LHCN-M2 (cell line): ENCODE results near the gene MAPK10. TPM values are rescaled to one million over a fixed set of nuclear protein-coding genes. Genes with fewer than 3 reads are reported as not detected.
"Not testable (repeated sequence)": the region's sequence is repeated elsewhere in the genome, so short reads cannot be mapped to it uniquely, and the experiment has no call there.

ENCODE experiments used
- DNase-seq: peaks from one replicate; pipeline ENCODE4 v3.0.0-alpha.2; 2012; ENCODE audit warnings: low read depth
- total RNA-seq: library from RNA; depleted of rRNA; stranded (reverse); fragments of >200 nt; gene quantifications from 2 replicates; pipeline ENCODE4 v1.2.3, GENCODE V29; 2014

MAPK10 gene
- total RNA-seq, 1 experiment from 2014 or later = 4.4 TPM

- peak; percentile 25 for DNase-seq
These were observed 389.3 kb downstream of the MAPK10 start for GRCh38 chr4:85970535-85970934.

- DNase-seq = peak; percentile 75
These were observed 390.7 kb downstream of the MAPK10 start for GRCh38 chr4:85968945-85969819.

GRCh38 chr4:85967872-85968271 is 392.0 kb downstream of the MAPK10 start:
- peak; percentile 55 for DNase-seq

- no peak for DNase-seq
These were observed 393.5 kb downstream of the MAPK10 start for GRCh38 chr4:85966373-85966772.

GRCh38 chr4:85965529-85965928 is 394.3 kb downstream of the MAPK10 start:
- no peak for DNase-seq

DNA sequence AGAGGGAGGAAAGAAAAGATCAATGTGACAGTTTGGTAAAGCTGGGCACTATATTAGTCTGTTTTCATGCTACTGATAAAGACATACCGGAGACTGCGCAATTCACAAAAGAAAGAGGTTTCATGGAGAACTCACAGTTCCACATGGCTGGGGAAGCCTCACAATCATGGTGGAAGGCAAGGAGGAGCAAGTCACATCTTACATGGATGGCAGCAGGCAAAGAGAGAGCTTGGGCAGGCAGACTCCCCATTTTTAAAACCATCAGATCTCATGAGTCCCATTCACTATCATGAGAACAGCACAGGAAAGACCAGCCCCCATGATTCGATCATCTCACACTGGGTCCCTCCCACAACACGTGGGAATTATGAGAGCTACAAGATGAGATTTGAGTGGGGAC is 394.8 kb downstream of the MAPK10 start:
- not testable (repeated sequence) for DNase-seq

DNA sequence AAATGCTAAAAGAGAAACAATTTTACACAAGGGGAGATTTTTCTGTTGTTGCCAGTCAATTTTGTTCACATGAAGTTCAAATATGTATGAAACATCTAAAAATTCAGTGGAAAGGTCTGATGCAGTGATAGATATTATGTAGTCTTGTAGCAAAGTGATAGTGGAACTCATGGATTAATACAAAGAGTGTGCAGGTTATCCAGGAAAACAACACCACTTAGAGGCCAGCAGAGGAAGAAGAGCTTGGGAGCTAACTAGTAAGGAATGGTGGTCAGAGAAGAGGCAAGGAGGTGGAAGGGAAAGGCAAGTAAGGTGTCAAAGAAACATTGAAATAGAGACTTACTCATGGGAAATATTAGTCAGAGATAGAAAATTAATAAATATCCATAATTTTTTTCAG is 395.6 kb downstream of the MAPK10 start:
- DNase-seq = peak; percentile 22

GRCh38 chr4:85963231-85963630 is 396.6 kb downstream of the MAPK10 start:
- DNase-seq = no peak

DNA sequence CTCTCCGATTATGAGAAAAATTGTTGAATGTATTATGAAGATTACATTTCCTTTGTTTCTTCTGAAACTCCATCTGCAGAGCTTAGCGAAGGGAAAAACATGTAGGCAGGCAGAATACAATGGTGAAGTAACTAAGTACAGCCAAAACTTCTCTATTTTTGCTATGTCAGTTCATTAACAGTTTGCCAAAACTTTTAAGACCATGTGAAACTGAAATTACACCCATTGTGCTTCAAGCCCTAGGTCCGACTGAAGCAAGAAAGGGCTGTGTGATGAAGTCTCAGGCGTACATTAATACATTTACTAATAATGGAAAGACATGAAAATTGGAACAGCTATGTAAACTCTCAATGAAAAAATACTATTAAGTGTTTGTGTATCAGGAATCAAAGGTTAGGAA is 398.0 kb downstream of the MAPK10 start:
- no peak for DNase-seq

- no peak for DNase-seq
These were observed 403.4 kb downstream of the MAPK10 start for GRCh38 chr4:85956293-85956945.

- no peak for DNase-seq
These were observed 404.1 kb downstream of the MAPK10 start for GRCh38 chr4:85955620-85956292.

DNA sequence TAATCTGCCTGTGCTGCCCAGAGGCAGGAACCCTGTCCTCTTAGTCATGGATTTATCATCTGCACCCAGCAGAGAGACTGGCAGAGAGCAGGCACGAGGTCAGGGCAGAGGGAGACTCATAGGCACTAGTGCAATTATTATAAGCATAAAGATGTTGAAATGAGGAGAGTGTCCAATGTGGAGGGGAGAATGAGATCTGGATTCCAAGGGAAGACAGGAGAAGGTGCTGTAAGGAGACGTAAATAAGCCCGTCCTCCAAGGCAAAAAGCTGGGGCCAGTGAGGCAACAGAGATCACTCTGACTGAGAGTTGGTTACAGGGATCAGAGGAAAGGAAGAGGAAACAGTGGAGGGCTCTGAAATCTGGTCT is 406.2 kb downstream of the MAPK10 start:
- peak; percentile 97 for DNase-seq

DNA sequence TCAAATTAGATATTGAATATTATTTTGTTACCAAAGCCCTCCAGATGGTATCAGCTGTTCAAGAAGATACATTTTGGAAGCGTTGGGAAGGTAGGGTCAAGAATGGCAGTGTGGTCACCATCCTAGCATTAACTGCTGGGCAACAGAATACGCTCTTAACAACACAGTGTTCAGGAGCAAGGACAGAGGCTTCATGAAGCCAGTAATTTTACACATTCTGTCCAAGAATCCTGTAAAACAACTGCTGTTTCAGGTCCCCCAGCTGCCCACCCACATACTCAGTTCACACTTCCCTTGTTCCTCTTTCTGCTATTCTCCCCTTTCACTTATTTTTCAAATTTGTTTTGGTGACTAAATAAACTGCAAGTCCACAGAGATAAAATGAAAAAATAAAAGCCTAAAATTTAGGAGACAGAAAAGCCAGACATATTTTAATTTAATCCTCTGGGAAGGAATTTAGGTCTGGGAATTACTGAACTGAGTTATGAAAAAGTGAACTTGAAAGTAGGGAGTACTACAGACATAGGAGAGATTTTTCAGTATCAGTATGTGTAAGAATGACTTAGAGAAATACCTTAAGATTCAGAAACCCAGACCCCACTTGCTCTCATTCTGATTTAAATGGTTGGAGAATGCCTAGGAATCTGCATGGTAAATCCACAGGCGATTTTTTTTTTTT is 406.7 kb downstream of the MAPK10 start:
- DNase-seq = peak; percentile 78

GRCh38 chr4:85952528-85952927 is 407.3 kb downstream of the MAPK10 start:
- DNase-seq = peak; percentile 94

GRCh38 chr4:85951099-85951498 is 408.8 kb downstream of the MAPK10 start:
- no peak for DNase-seq

- peak; percentile 58 for DNase-seq
These were observed 413.0 kb downstream of the MAPK10 start for GRCh38 chr4:85946821-85947220.

- no peak for DNase-seq
These were observed 417.7 kb downstream of the MAPK10 start for GRCh38 chr4:85942107-85942506.

- DNase-seq = peak; percentile 16
These were observed 419.7 kb downstream of the MAPK10 start for GRCh38 chr4:85940151-85940550.
